NCI-H1417 treated with DMSO at 0.1 percent for 48 hours (cell line): ENCODE results near the gene GPBP1.

Experiments used
- DNase-seq: peaks from one replicate; lab custom pipeline; 2025; lab: John Stamatoyannopoulos, UW

Gene GPBP1

DNA sequence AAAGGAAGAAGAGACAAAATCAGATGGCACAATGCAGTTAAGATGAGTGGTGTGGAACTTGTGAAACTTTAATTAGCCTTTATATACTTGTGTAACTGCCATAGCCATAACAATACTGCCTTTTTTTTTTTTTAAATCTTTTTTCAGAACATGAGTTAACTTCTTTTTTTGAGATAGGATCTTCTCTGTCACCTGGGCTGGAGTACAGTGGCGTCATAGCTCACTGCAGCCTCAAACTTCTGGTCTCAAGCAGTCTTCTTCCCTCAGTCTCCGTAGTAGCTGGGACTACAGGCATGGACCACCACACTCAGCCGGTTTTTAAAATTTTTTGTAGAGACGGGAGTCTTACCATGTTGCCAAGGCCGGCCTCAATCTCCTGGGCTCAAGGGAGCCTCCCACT, 37.2 kb downstream of the GPBP1 start:
- no peak for DNase-seq

- DNase-seq: no peak
Observed at GRCh38 chr5:57215629-57216195, 41.9 kb downstream of the GPBP1 start.

GRCh38 chr5:57216714-57217113, 42.9 kb downstream of the GPBP1 start:
- DNase-seq: no peak

- DNase-seq: no peak
Observed at GRCh38 chr5:57219386-57219785, 45.5 kb downstream of the GPBP1 start.

DNA sequence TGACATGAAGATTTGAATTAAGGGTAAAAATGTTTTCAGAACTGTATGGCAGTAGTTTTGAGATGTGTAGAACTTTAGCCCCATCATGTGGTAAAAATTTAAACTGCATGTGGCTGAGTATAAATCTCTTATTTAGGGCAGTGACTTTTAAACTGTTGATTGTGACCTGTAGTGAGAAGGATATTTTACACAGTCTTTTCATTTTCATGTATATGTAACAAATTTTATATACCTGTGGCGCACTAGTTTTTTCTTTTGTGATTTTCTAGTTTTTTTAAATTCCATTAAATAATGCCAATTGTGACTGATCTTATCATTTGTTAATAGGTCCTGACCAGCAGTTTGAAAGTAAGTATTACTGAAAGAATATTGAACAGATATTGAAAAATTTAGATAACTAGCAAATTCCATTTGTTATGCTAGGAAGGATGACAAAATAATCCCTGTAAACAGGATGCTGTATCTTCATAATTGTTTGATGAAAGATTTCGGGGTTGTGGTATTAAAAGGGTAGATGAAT, 47.2 kb downstream of the GPBP1 start:
- DNase-seq: peak; percentile 4

GRCh38 chr5:57225553-57225952, 51.7 kb downstream of the GPBP1 start:
- DNase-seq: no peak

DNA sequence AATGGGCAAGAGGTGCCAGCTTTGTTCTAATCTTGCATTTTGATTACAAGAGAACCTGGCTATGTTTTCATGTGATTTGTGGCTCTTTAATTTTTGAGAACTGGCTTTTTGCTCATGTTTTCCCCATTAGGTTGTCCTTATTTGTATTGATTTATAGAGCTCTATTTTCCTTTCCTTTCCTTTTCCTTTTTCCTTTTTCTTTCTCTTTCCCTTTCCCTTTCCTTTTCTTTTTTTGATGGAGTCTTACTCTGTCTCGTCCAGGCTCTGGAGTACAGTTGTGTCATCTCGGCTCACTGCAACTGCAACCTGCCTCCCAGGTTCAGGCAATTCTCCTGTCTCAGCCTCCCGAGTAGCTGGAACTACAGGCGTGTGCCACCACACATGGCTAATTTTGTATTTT, 55.5 kb downstream of the GPBP1 start:
- DNase-seq: no peak

DNA sequence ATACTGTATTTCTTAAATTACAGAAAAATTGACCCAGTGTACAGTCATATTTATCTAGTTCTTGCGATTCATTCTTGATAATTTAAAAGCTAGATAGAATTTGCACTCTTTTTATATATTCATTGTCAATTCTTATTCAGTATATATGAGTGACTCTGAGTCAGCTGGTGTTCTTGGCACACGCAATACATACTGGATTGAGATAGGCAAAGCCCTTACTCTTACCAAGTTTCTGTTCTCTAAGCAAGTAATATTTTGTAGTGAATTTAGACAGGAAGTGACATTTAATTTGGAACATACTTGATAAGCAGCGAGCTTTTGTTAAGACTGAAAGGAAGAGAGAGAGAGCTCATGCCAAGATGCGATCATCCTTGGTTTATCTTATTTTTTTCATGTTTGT, 57.7 kb downstream of the GPBP1 start:
- no peak for DNase-seq

DNA sequence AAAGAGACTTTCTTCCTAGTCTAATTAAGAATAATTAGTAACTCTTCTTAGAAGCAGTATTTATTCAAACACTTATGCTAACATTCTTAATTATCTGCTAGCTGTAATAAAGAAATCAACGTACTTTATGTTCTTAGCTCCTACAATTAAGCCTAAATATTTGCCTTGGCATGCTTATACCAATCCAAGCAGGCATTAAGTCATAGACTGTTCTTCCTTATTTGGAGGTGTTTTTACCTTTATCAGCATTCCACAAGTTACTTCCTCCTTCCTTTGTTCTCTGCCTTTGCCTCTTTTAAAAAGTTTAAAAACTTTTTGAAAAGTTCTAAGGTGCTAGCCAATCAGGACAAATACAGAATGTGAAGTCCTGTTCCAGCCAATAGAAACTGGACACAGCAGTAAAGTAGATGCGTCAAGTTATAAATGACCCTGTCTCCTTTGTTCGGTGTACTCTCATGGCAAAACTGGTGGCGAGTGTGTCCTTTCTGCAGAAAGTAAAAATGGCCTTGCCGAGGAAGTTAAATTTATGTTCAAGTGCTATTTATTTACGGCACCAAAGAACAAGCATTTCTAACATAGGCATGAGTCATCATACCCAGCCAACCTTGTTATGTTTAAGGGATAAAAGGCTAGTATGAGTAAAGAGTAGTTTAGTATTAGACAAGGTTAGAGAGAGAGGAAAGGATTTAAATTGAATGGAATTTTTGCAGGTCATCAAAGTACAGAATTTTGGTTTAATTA, 58.6 kb downstream of the GPBP1 start:
- no peak for DNase-seq

- no peak for DNase-seq
Observed at GRCh38 chr5:57243286-57244137, 69.7 kb downstream of the GPBP1 start.

DNA sequence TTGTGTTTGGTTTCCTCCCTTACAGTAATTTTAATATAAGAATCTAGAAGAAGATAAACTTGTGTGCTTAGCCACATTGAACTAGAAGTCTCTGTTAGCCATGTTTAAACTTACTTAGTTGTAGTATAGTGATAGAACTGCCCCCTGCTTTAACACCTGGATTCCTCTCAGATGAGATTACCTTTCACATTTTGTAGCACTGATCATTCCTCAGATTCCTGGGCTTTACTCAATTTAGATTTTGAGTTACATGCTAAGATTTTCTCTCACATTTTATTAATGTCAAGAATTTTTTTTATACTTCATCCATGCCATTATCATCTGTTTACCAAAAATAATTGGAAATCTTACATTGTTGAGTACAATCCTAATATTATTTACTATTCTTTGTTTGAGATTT, 70.5 kb downstream of the GPBP1 start:
- DNase-seq: no peak

DNA sequence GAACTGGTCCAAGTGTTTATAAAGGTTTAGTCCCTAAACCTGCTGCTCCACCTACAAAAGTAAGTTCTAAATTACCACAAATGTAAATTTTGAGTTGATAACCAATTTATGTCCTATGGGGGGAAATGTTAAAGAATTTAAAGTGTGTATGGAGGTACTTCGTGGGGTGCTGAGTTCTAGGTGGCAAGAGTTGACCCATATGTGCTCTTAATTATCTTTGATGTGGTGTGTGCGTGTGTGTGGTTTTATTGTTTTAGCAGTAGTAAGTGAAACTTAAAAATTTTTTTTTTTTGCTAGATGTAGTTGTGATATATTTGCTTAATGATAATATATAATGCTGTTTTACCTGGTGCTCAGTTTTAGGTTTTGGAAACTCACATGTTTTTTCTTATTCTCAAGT, 72.6 kb downstream of the GPBP1 start:
- no peak for DNase-seq

GRCh38 chr5:57247765-57248164, 73.9 kb downstream of the GPBP1 start:
- no peak for DNase-seq

GRCh38 chr5:57249265-57249874, 75.5 kb downstream of the GPBP1 start:
- DNase-seq: no peak

GRCh38 chr5:57258052-57258451, 84.2 kb downstream of the GPBP1 start:
- DNase-seq: no peak

GRCh38 chr5:57258943-57259342, 85.1 kb downstream of the GPBP1 start:
- no peak for DNase-seq

DNA sequence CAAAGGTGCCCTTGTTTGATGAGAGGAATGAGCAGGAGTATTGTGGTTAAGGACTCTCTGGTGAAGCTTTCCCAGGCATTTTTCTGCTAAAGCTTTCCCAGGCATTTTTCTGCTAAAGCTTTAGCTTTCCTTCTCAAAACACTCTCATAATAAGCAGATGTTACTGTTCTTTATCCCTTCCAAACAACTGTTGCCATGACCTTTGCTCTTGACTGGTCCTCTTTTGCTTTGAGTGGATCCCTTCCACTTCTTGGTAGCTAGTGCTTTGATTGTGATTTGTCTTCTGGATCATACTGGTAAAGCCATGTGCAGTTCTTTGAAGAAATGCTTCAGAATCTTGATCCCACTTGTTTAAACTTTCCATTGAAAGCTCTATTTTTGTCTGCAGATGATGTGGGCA, 85.8 kb downstream of the GPBP1 start:
- no peak for DNase-seq

GRCh38 chr5:57262541-57262940, 88.7 kb downstream of the GPBP1 start:
- no peak for DNase-seq

DNA sequence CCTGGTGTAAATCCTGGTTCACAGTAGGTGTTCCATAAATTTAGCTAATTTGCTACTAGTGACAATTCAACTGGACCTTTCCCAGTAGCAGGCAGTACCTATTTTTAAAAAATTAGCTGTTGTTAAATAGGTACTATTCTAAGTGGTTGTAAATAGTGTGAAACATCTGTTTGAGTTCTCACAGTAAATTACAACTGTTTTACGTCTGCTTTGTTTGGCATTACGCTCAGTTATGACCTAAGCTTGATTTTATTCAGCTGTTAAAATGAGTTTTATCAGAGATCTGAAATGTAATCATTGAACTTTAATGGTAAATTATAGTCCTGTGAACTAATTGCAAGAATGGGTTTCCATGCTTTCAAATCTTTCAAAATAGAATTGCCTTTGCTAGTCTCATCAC, 93.9 kb downstream of the GPBP1 start:
- DNase-seq: no peak

GRCh38 chr5:57276353-57276752, 102.5 kb downstream of the GPBP1 start:
- no peak for DNase-seq

DNA sequence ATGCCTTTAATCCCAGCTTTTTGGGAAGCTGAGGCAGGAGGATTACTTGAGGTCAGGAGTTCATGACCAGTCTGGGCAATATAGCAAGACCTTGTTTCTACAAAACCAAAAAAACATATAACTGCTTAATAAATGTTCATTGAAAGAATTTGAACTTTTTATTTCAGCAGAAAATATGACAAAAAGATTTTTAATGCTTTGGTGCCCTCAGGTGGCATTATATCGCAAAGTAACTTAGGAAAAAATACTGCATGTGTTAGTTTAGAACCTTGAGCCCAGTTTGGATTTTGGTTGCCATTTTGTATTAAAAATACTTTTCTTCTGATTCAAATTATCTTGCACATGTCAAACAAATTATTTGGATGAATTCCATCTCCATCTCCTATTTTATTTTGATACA, 103.2 kb downstream of the GPBP1 start:
- no peak for DNase-seq

DNA sequence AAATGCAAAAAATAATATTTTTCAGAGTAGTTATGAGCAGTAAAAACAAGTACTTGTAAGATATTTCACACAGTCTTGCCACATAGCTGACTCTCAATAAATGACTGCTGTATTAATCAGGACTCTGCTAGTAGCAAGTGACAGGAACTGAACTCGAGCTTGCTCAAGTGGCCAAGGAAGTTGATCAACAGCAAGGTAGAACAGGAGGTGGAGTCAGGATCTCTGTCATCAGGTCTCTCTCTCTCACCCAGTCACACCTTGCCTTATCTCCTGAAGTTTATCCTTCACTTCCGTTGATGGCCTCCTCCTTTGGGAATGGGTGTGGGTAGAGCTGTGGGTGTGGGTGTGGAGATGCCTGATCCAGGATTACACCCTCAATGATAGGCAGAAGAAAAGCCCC, 107.0 kb downstream of the GPBP1 start:
- DNase-seq: no peak
